Measurements from ENCODE around the gene TUBB2B. TPM values are rescaled to one million over a fixed set of nuclear protein-coding genes. Genes with fewer than 3 reads are reported as not detected.
A peak's percentile ranks its signal among the peaks of the same experiment; 100 is the strongest.

The TUBB2B gene
- total and polyA plus RNA-seq, 2 donors (not counting 1 experiment from before 2014, with no cell fraction given): 14.7 TPM; not detected in 1

GRCh38 chr6:3258720-3259490 is 31.5 kb upstream of the TUBB2B start, which contains the start of gene PSMG4:
Gene PSMG4, plus strand, starts transcription at chr6:3258947. Its CDS starts 76 bp downstream, at chr6:3259023.
- Histone ChIP-seq H3K79me2 (ENCODE audit: control insufficient read depth, insufficient read depth, low read length) (peaks cover 48% of the 10 kb centered on the region), H3K4me3 (ENCODE audit: control extremely low read depth in 1 of 5, extremely low read depth in 1 of 5, insufficient read depth in 1 of 5, low read depth in 2 of 5, low read length in 4 of 5) (peak within 1 kb of the TSS; percentile 65 to 86 (median 78)), H3K27me3 (replicated peaks in 1 of 4; ENCODE audit: control extremely low read depth in 1 of 4, control insufficient read depth in 3 of 4, insufficient read depth in 4 of 4, low read length in 3 of 4) (no peaks in the 10 kb centered on the region), H3K9me3 (ENCODE audit: control extremely low read depth in 1 of 3, control insufficient read depth in 2 of 3, insufficient read depth in 1 of 3, low read length in 2 of 3) (peaks cover 0 to under 1% (median 0%) of the 10 kb centered on the region in 3 donors), H3K4me2 (replicated peaks; ENCODE audit: low read depth, low read length, poor library complexity, severe bottlenecking) (peak within 1 kb of the TSS; percentile 88), H2AFZ (ENCODE audit: insufficient read depth, low read depth, low read length, poor library complexity, severe bottlenecking) (peak within 1 kb of the TSS; percentile 93), H4K20me1 (ENCODE audit: control insufficient read depth, insufficient read depth, low read length, poor library complexity, severe bottlenecking) (peaks cover 44% of the 10 kb centered on the region), H3K9ac (ENCODE audit: low read length) (peak within 1 kb of the TSS; percentile 82), H3K36me3 (replicated peaks in 1 of 2; ENCODE audit: control extremely low read depth in 1 of 2, control insufficient read depth in 1 of 2, extremely low read depth in 1 of 2, insufficient read depth in 2 of 2, low read length in 1 of 2) (peaks cover 0 to 11% of the 10 kb centered on the region in 2 experiments), H3K4me1 (ENCODE audit: control insufficient read depth in 2 of 2, insufficient read depth in 2 of 2, low read length in 2 of 2) (peaks cover 20 to 34% of the 10 kb centered on the region in 2 donors), H3K27ac (ENCODE audit: low read length in 2 of 2) (peak within 1 kb of the TSS; percentile 12 to 65)
- no peaks in the 10 kb centered on the region for H3K9me3 Mint-ChIP-seq (ENCODE audit: insufficient read depth)
- peaks cover 3% of the 10 kb centered on the region for H3K27me3 Mint-ChIP-seq
- POLR2A ChIA-PET: interaction anchor here (0.8 to 1.6 kb wide), 4 partner anchors 97 to 762 kb away, joined by 3 to 5 read pairs (median 4); partner anchors contain the start of gene BPHL
- CTCF ChIA-PET: interaction anchor here (1.5 to 3.3 kb wide), 3 partner anchors 8 to 139 kb away, joined by 4 to 21 read pairs (median 5); no protein-coding TSS in a partner anchor
- WGBS (ENCODE audit: insufficient coverage): under 1% methylated on average over 80 of the region's 80 CpGs
- ATAC-seq (ENCODE audit: low read depth) (peak; percentile 92), DNase-seq (peak; percentile 92)
- peak within 1 kb of the TSS; percentile 91 for H3K27ac Mint-ChIP-seq
- peaks cover 35% of the 10 kb centered on the region for H3K4me1 Mint-ChIP-seq
- intact Hi-C loops (cut with micrococcal nuclease): loop anchor here (1.0 to 10.0 kb wide), 10 partner anchors 97 to 1012 kb away; partner anchors contain the start of genes BPHL, ECI2, GMDS and RIPK1
- H3K4me3 Mint-ChIP-seq: peak within 1 kb of the TSS; percentile 97
- TF ChIP-seq EZH2 (IDR thresholded peaks at IDR 0.05; ENCODE audit: borderline replicate concordance, insufficient read depth, low read depth, low read length, poor library complexity, severe bottlenecking): no peak
- TF ChIP-seq, protein P1, sequence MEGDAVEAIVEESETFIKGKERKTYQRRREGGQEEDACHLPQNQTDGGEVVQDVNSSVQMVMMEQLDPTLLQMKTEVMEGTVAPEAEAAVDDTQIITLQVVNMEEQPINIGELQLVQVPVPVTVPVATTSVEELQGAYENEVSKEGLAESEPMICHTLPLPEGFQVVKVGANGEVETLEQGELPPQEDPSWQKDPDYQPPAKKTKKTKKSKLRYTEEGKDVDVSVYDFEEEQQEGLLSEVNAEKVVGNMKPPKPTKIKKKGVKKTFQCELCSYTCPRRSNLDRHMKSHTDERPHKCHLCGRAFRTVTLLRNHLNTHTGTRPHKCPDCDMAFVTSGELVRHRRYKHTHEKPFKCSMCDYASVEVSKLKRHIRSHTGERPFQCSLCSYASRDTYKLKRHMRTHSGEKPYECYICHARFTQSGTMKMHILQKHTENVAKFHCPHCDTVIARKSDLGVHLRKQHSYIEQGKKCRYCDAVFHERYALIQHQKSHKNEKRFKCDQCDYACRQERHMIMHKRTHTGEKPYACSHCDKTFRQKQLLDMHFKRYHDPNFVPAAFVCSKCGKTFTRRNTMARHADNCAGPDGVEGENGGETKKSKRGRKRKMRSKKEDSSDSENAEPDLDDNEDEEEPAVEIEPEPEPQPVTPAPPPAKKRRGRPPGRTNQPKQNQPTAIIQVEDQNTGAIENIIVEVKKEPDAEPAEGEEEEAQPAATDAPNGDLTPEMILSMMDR (IDR thresholded peaks at IDR 0.05): no peak
